ENCODE measurements around the gene GREB1L.
"Not testable (repeated sequence)": the region's sequence is repeated elsewhere in the genome, so short reads cannot be mapped to it uniquely, and the experiment has no call there.

Gene GREB1L

GRCh38 chr18:21311980-21312379 is 69.9 kb downstream of the GREB1L start:
- DNase-seq, result not testable (repeated sequence)

GRCh38 chr18:21313576-21313975 is 71.5 kb downstream of the GREB1L start:
- no peak for DNase-seq

- DNase-seq, result no peak
Measured at GRCh38 chr18:21314724-21315123, 72.7 kb downstream of the GREB1L start.

- not testable (repeated sequence) for DNase-seq
Measured at GRCh38 chr18:21315126-21315525, 73.1 kb downstream of the GREB1L start.

GRCh38 chr18:21315741-21316197 is 73.7 kb downstream of the GREB1L start:
- DNase-seq, result no peak

- no peak for DNase-seq
Measured at GRCh38 chr18:21316296-21316695, 74.3 kb downstream of the GREB1L start.

GRCh38 chr18:21321711-21322110 is 79.7 kb downstream of the GREB1L start:
- no peak for DNase-seq

- no peak for DNase-seq
Measured at GRCh38 chr18:21327101-21327500, 85.1 kb downstream of the GREB1L start.

GRCh38 chr18:21330122-21330701 is 88.2 kb downstream of the GREB1L start:
- DNase-seq, result no peak

GRCh38 chr18:21331065-21331464 is 89.0 kb downstream of the GREB1L start:
- no peak for DNase-seq

GRCh38 chr18:21335927-21336488 is 94.0 kb downstream of the GREB1L start:
- DNase-seq, result no peak

GRCh38 chr18:21336846-21337245 is 94.8 kb downstream of the GREB1L start:
- DNase-seq, result no peak

- no peak for DNase-seq
Measured at GRCh38 chr18:21341141-21341540, 99.1 kb downstream of the GREB1L start.

- DNase-seq, result no peak
Measured at GRCh38 chr18:21342372-21342771, 100.3 kb downstream of the GREB1L start.

- DNase-seq, result no peak
Measured at GRCh38 chr18:21344860-21345259, 102.8 kb downstream of the GREB1L start.

- no peak for DNase-seq
Measured at GRCh38 chr18:21345840-21346239, 103.8 kb downstream of the GREB1L start.

- DNase-seq, result no peak
Measured at GRCh38 chr18:21359746-21360145, 117.7 kb downstream of the GREB1L start.

GRCh38 chr18:21361307-21361880 is 119.4 kb downstream of the GREB1L start:
- no peak for DNase-seq

- DNase-seq, result no peak
Measured at GRCh38 chr18:21362831-21363230, 120.8 kb downstream of the GREB1L start.

- DNase-seq, result no peak
Measured at GRCh38 chr18:21363348-21363747, 121.3 kb downstream of the GREB1L start.

- DNase-seq, result no peak
Measured at GRCh38 chr18:21364471-21364870, 122.4 kb downstream of the GREB1L start.

GRCh38 chr18:21366896-21367295 is 124.9 kb downstream of the GREB1L start:
- DNase-seq, result no peak

- DNase-seq, result no peak
Measured at GRCh38 chr18:21369146-21369545, 127.1 kb downstream of the GREB1L start.

- not testable (repeated sequence) for DNase-seq
Measured at GRCh38 chr18:21369597-21369996, 127.6 kb downstream of the GREB1L start.

- DNase-seq, result no peak
Measured at GRCh38 chr18:21383031-21383430, 141.0 kb downstream of the GREB1L start.

Data from NCI-H1092 treated with DMSO at 0.1 percent for 48 hours (cell line).